ENCODE measurements around the gene HOXD1. TPM values are rescaled to one million over a fixed set of nuclear protein-coding genes. Genes with fewer than 3 reads are reported as not detected.

HOXD1 gene
- total RNA-seq, 1 experiment from 2014 or later: not detected

GRCh38 chr2:176188774-176189680 lies 559 bp downstream of the HOXD1 start:
- Mint-ChIP-seq H3K27me3 (ENCODE audit: low read depth) (peaks cover 98% of the 10 kb centered on the region), H3K9me3 (peaks cover 0 to 3% of the 10 kb centered on the region in 2 experiments; a peak in 1 of 5 replicates)

More at GRCh38 chr2:176188774-176189680, 559 bp downstream of the HOXD1 start:
- peak overlapping the region; percentile 59 for H3K4me2 ChIP-seq (ENCODE audit: insufficient read depth, insufficient read length, low read length)
- H3T11ph ChIP-seq (ENCODE audit: low read length): no peak overlapping the region
- no peak overlapping the region for H2AK5ac ChIP-seq (ENCODE audit: insufficient read length, low read length)
- peaks cover 76% of the 10 kb centered on the region for H3K27me3 ChIP-seq (ENCODE audit: insufficient read depth, low read length)
- H3K4me1 Mint-ChIP-seq: peaks cover 20 to 37% of the 10 kb centered on the region in 2 experiments
- H3K4ac ChIP-seq (ENCODE audit: low read depth, low read length): no peak overlapping the region
- no CpG with 5 or more reads among the region's 98 CpGs for WGBS (ENCODE audit: extremely low coverage, insufficient read length, low lambda C conversion rate)
- H3K4me3 Mint-ChIP-seq: peak overlapping the region; percentile 34 to 68
- peak; percentile 54 for DNase-seq
- H3K79me1 ChIP-seq (ENCODE audit: insufficient read depth, low read depth, low read length, poor library complexity, severe bottlenecking): no peaks in the 10 kb centered on the region
- H3K36me3 Mint-ChIP-seq (ENCODE audit: insufficient read depth in 1 of 3, low read depth in 3 of 3): no peaks in the 10 kb centered on the region
- H3K14ac ChIP-seq (ENCODE audit: insufficient read depth, low read length): no peak overlapping the region
- peaks cover 3% of the 10 kb centered on the region for H3K4me1 ChIP-seq (ENCODE audit: insufficient read depth, low read length)
- H2AFZ ChIP-seq (ENCODE audit: low read length): no peak overlapping the region
- H4K5ac ChIP-seq (ENCODE audit: insufficient read length, low read depth, low read length): no peak overlapping the region
- H3K9me3 ChIP-seq (ENCODE audit: control insufficient read depth, low read depth, low read length): no peaks in the 10 kb centered on the region
- no peak overlapping the region for H2BK5ac ChIP-seq (ENCODE audit: insufficient read length, low read length)
- H3K27ac Mint-ChIP-seq: no peak overlapping the region
- H3K23ac ChIP-seq (ENCODE audit: insufficient read length, low read depth, low read length): no peak overlapping the region
- no peak overlapping the region for H4K8ac ChIP-seq (replicated peaks; ENCODE audit: insufficient read length, low read depth, low read length)
- H3K79me2 ChIP-seq (ENCODE audit: insufficient read depth, low read length): no peaks in the 10 kb centered on the region
- no peak overlapping the region for H2BK15ac ChIP-seq (ENCODE audit: low read depth, low read length)
- H2BK12ac ChIP-seq (ENCODE audit: insufficient read length, low read depth, low read length): no peak overlapping the region
- H3K18ac ChIP-seq (ENCODE audit: insufficient read length, low read depth, low read length): no peak overlapping the region
- no peak overlapping the region for H3K27ac ChIP-seq (ENCODE audit: insufficient read length, low read depth, low read length)
- H3K23me2 ChIP-seq (ENCODE audit: insufficient read length, low read depth, low read length, poor library complexity, severe bottlenecking): peaks cover 2% of the 10 kb centered on the region
- no peak overlapping the region for H3K9ac ChIP-seq (ENCODE audit: extremely low read depth, insufficient read length, low read length)
- no peak overlapping the region for H3K56ac ChIP-seq (ENCODE audit: insufficient read length, low read depth, low read length)
- H4K91ac ChIP-seq (ENCODE audit: insufficient read length, low read depth, low read length): no peak overlapping the region
- TF ChIP-seq, protein P1, sequence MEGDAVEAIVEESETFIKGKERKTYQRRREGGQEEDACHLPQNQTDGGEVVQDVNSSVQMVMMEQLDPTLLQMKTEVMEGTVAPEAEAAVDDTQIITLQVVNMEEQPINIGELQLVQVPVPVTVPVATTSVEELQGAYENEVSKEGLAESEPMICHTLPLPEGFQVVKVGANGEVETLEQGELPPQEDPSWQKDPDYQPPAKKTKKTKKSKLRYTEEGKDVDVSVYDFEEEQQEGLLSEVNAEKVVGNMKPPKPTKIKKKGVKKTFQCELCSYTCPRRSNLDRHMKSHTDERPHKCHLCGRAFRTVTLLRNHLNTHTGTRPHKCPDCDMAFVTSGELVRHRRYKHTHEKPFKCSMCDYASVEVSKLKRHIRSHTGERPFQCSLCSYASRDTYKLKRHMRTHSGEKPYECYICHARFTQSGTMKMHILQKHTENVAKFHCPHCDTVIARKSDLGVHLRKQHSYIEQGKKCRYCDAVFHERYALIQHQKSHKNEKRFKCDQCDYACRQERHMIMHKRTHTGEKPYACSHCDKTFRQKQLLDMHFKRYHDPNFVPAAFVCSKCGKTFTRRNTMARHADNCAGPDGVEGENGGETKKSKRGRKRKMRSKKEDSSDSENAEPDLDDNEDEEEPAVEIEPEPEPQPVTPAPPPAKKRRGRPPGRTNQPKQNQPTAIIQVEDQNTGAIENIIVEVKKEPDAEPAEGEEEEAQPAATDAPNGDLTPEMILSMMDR (conservative IDR thresholded peaks at IDR 0.05): no peak
- H2BK120ac ChIP-seq (ENCODE audit: low read depth, low read length, poor library complexity, severe bottlenecking): no peak overlapping the region
- H2BK20ac ChIP-seq (ENCODE audit: low read depth, low read length, poor library complexity, severe bottlenecking): no peak overlapping the region
- no peaks in the 10 kb centered on the region for H4K20me1 ChIP-seq (ENCODE audit: control insufficient read depth, insufficient read depth, insufficient read length)
